GM19043 (cell line): Measurements from ENCODE around the gene GPR132.
A peak's percentile ranks its signal among the peaks of the same experiment; 100 is the strongest.
"Not testable (repeated sequence)": the region's sequence is repeated elsewhere in the genome, so short reads cannot be mapped to it uniquely, and the experiment has no call there.

Source experiments
- ATAC-seq: cut with Tn5 transposase; IDR thresholded peaks from one replicate; pipeline ENCODE4 v1.9.1; 2021; ENCODE audit warnings: low read depth; ENCODE audit not compliant: unreplicated experiment

Gene GPR132

GRCh38 chr14:105076296-105076804 is 11.1 kb upstream of the GPR132 start:
- ATAC-seq: no peak

DNA sequence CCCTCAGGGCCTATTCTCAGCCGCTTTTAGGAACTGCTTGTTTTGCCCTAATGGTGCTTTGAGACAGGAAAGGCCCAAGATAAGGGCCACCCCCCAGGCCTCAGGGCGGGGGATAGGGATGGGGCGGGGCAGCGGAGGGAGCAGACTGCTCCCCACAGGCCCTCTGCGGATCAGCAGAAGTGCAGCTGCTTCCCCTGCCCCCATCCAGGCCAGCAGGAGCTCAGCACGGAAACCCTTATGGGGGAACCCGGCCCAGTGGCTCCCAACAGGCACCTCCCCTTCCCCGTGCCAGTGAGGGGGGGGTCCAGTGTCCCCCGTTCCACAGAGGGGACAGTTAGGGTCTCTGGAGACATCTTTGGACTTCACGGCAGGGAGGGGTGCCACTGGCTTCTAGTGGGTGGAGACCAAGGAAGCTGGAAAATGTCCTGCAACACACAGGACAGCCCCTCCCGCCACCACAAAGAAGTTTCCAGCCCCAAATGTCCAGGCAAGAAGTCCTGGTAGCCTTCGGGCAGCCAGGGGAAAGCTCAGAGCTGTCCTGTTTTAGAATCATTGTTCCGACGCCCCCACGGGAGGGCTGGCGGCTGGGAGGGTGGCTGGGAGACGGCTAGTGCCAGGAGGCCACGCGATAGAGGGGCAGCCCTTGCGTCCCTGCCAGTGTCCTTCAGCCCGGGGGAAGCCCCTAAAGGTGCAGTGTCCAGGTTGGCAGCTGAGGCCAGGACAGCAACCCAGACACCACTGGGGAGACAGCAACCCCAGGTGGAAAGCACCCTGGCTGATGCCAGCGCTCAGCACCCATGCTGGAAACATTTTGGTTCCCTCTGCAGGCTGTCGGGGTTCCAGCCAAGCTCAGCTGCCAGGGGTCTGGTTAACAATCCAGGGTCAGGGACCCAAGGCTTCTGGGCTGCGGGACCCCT is 10.4 kb upstream of the GPR132 start:
- no peak for ATAC-seq

DNA sequence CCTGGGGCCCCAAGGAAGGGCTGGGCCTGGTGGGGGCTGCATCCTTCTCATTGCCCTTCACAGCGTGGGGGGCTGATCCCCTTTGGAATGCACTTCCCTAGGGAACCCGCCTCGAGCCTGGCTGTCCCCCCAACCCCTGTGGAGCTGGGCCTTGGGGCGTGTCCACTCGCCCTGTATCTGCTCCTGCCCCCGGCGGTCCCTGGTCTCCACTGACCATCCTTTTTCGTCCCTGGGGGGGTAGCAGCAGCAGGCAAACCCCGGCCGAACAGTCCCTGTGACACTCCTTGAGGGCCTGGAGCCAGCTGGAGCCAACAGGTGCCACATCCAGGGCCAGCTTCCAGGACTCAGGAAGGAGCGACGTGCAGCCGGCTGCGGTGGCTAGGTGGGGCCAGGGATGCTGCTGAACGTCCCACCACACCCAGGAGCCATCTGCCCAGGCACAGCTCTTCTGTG is 9.4 kb upstream of the GPR132 start:
- ATAC-seq: no peak

DNA sequence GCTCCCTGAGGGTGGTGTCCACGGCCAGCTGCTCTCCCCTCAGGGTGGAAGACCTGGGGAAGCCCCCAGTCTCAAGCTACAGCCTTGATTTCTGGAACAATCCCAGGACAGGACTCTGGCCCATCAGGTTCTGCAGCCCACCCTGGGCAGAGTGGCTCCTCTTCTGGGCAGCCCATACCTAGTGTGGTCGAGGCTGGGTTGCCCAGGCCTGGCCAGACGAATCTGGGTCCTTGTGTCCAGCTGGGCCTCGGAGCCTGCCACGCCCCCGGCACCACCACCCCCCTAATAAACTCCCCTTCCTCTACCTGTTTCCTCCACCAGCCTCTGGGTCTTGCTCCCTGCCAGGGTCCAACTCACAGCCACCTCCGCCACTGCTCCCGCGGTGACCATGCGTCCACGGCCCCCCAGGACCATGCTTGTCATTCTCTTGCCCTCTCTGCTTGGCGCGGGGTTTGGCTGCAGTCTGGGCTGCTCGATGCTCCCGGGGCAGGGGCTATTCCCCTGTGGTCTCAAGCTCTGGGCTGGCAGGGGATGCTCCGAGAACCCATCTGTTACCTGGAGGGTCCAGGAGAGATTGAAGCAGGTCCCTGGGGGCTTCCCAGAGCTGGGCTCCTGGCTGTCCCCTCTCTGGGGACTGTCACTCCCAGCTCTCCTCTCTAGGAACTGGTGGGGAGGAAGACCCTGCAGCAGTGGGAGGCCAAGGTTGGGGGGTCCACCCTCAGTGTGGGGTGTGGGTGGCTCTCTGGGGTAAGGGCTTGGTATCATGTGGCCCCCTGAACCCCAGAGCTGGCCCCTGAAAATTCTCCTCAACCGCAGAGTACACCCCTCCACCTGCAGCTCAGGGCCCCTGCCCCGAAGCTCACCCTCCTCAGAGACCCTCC is 8.7 kb upstream of the GPR132 start:
- no peak for ATAC-seq

- ATAC-seq: no peak
These were observed 7.9 kb upstream of the GPR132 start for GRCh38 chr14:105072892-105073719.

GRCh38 chr14:105072381-105072861 is 7.2 kb upstream of the GPR132 start:
- no peak for ATAC-seq

- ATAC-seq: no peak
These were observed 6.7 kb upstream of the GPR132 start for GRCh38 chr14:105071942-105072341.

GRCh38 chr14:105071326-105071725 is 6.1 kb upstream of the GPR132 start:
- no peak for ATAC-seq

- ATAC-seq: no peak
These were observed 5.5 kb upstream of the GPR132 start for GRCh38 chr14:105070760-105071137.

GRCh38 chr14:105069871-105070759 is 4.9 kb upstream of the GPR132 start:
- peak; percentile 46 for ATAC-seq

GRCh38 chr14:105069522-105069870 is 4.3 kb upstream of the GPR132 start:
- ATAC-seq: no peak

GRCh38 chr14:105068818-105069217 is 3.6 kb upstream of the GPR132 start:
- no peak for ATAC-seq

DNA sequence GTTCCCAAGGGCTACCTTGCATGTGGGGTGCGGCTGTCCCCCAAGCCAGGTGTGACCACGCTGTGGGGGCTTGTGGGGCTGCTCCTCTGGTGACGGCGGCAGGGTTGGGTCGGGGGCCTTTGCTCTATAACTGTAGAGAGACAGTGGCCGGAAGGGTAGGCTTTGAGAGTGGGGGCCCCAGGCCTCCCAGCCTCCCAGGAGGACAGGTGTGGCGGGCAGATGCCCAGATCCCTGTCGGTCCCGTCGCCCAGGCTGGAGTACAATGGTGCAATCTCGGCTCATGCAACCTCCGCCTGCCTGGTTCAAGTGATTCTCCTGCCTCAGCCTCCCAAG is 2.7 kb upstream of the GPR132 start:
- ATAC-seq: no peak

DNA sequence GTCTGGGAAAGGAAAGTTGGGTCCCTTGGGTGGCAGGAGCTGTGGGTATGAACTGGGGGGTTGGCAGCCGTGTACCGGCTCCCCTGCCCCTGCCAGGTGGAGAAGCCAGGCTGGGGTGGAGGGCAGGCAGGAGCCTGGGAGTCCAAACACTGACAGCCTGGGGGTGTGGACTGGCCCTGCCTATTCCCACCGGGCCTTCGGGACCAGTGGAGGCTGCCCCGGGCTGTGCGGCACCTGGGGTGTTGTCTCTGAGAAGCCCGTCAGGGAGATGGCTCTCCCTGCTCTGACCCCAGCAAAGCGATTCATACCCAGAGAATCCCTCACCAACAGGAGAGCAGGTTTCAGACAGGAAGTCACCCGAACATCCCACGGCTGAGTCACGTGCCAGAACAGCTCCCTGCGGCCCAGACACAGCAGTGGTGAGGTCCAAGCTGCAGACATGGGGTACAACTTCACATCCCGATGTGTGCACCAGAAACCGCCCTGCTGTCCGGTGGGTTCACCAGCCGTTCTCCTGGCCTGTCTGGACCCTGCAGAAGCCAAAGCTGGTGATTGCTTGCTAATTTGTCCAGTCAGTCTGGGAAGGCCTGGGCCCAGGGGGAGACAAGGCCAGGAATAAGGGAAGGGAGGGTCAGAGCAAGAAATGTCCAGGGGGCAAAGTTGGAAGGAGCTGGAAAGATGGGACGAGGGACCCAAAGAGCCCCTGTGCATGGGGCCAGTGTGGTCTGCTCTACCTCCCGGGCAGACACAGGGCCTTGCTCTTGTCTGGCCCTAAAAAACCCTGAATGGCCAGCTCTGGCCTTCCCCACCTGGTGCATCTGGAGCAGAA is 2.1 kb upstream of the GPR132 start:
- ATAC-seq: no peak

GRCh38 chr14:105066240-105067071 is 1.2 kb upstream of the GPR132 start:
- no peak for ATAC-seq

DNA sequence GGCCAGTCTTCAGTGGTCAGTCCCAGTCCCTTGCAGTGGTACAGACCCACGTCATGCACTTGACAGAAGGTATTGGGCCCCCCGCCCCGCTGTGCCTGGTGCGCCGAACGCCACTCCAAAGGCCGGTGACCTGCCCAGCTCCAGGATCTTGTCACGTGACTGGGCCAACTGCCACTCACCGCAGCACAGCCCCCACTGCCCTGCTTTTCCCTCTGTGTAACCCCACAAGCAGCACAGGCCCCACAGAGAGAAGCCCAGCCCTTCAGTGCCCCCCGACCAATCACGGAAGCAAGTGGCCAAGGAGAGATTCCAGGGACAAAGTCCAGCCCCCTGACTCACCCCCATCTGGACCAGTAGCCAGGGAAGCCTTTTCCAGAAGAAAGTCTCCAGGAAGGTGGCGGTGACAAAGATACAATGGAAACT is 498 bp downstream of the GPR132 start:
- ATAC-seq: no peak

- no peak for ATAC-seq
These were observed 1.2 kb downstream of the GPR132 start for GRCh38 chr14:105064001-105064400.

GRCh38 chr14:105063506-105063905 is 1.7 kb downstream of the GPR132 start:
- ATAC-seq: not testable (repeated sequence)
